Measurements from ENCODE around the gene OSM. TPM values are rescaled to one million over a fixed set of nuclear protein-coding genes. Genes with fewer than 3 reads are reported as not detected.

OSM gene
- total and polyA plus RNA-seq, 2 donors (not counting 3 experiments of a cell fraction or from before 2014, with no cell fraction given): not detected

DNA sequence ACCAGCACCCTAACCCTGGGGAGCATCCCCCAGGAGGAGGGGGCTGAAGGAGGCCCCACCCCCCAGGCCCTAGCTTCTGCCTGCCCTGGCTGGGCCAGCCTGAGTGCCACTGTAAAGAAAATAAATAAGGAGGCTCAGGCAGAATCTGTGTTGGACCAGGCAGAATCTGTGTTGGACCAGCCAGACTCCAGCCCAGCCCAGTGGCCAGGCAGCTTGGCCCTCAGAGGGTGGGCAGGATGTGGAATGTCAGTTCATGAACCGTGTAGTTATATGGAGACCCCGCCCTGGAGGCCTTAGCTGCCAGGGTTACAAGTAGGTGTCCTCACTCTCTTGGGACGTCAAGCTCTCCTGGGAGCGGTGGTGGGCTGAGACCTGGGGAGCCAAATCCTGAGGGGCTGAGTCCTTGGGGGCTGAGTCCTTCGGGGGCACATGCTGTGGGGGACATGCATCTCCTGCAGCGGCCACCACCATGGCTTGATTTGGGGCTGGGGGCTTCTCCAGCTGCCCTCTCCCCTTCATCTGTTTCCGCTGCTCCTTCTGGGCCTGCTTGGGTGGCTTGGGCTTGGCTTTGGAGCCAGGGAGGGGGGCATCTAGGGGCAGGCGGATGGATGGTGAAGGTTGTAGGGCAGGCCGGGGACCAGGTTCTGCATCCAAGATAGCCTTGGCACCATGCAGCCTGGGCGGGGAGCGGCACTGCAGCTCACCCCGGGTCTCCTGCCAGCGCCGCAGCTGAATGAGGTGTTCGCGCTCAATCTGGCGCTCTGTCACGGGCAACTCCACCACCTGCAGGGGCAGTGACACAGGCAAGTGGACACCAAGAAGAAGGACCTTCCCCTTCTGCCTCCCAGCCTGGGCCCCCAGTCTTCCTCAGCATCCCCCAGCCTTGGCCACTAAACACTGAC, 25.7 kb upstream of the OSM start:
- DNase-seq (ENCODE audit: low read depth, low spot score) (no peak), FAIRE-seq (no peak)
- Histone ChIP-seq H3K27ac (ENCODE audit: insufficient read depth, low read depth, low read length) (no peak overlapping the region), H3K9me3 (replicated peaks; ENCODE audit: control insufficient read depth, insufficient read depth, low read length) (no peaks in the 10 kb centered on the region), H3K36me3 (ENCODE audit: control insufficient read depth in 2 of 2, extremely low read depth in 1 of 2, insufficient read depth in 2 of 2, low read length in 2 of 2) (peaks cover 0 to 20% of the 10 kb centered on the region in 2 experiments), H3K4me3 (replicated peaks in 1 of 3; ENCODE audit: insufficient read depth in 1 of 3, low read depth in 1 of 3, low read length in 3 of 3) (no peak overlapping the region), H2AFZ (ENCODE audit: low read depth, low read length) (no peak overlapping the region), H3K4me1 (ENCODE audit: control insufficient read depth, extremely low read depth, insufficient read depth, low read length) (peaks cover 28% of the 10 kb centered on the region), H3K9me1 (replicated peaks; ENCODE audit: control insufficient read depth, extremely low read depth, insufficient read depth, low read length) (no peaks in the 10 kb centered on the region), H4K20me1 (replicated peaks; ENCODE audit: control insufficient read depth, extremely low read depth, insufficient read depth, low read length) (no peaks in the 10 kb centered on the region), H3K79me2 (ENCODE audit: control insufficient read depth, insufficient read depth, low read length) (no peaks in the 10 kb centered on the region), H3K9ac (replicated peaks; ENCODE audit: extremely low read depth, insufficient read depth, low read length) (no peak overlapping the region), H3K4me2 (ENCODE audit: insufficient read depth, low read length) (no peak overlapping the region), H3K27me3 (ENCODE audit: control insufficient read depth in 2 of 2, insufficient read depth in 2 of 2, low read length in 2 of 2) (no peaks in the 10 kb centered on the region)
- dilution Hi-C loops (cut with MboI; ENCODE audit: extremely low pct_ligation_motif_present, low sequenced_read_pairs) (no loop called here), intact Hi-C loops (cut with micrococcal nuclease) (no loop called here)
- no peak for TF ChIP-seq JUN (IDR thresholded peaks at IDR 0.05; ENCODE audit: borderline replicate concordance, insufficient read depth, insufficient read length, low read depth)
- TF ChIP-seq CTCF (IDR thresholded peaks at IDR 0.05; ENCODE audit: extremely low read depth in 1 of 2, insufficient read depth in 1 of 2, low read depth in 1 of 2, low read length in 2 of 2): no peak
- no peak for TF ChIP-seq EZH2 (IDR thresholded peaks at IDR 0.05; ENCODE audit: borderline replicate concordance, low read depth, low read length, severe bottlenecking)
- no peak for TF ChIP-seq MYC (IDR thresholded peaks at IDR 0.05; ENCODE audit: low read depth, low read length)
- ChIA-PET CTCF (interaction anchor here (1.0 to 2.1 kb wide), 7 partner anchors 9 to 99 kb away, joined by 4 to 15 read pairs (median 7); partner anchors contain the start of genes RNF215 and TBC1D10A), POLR2A (interaction anchor here (0.6 kb wide), 1 partner anchor 40 kb away, joined by 3 read pairs; no protein-coding TSS in a partner anchor)
- BruUV-seq (replicated peaks): no TSS peak

Data from endothelial cell of umbilical vein (primary cell).